Fibroblast of lung (primary cell): ENCODE measurements around the gene ALKBH8.

Experiments used
- EZH2 ChIP-seq: IDR thresholded peaks from 2 replicates; pipeline ENCODE4 v1.5.1; 2012; ENCODE audit warnings: low read length, control low read depth, mild to moderate bottlenecking; ENCODE audit errors: missing control alignments
- TF ChIP-seq, protein P1 (sequence below), 2 donors: IDR thresholded peaks in 1 of 2; conservative IDR thresholded peaks in 1 of 2; 1 replicate in 1 of 2; 2 replicates in 1 of 2; pipeline ENCODE4 v1.5.1; 2011 to 2012; ENCODE audit warnings: low read length in 2 of 2, control low read depth in 1 of 2, inconsistent platforms in 1 of 2, low read depth in 1 of 2, mild to moderate bottlenecking in 1 of 2

DNA sequence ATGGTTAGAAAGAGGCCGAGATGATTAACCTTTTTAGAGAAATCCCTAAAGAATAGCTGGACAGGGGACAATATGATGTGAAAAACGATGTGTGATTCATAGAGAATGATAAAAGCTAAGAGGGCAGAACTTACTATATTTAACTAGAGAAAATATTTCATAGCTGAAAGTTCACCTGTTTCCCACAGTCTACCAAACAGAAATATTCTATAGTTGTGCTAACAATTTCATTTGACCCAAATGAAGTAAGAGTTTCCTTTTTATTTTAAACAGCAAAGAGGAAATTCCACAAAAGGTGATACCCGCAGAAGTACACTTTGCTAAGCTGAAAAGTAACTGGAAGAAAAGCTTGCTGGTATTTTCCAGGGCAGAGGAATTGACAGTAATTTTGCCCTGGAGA lies 26.7 kb downstream of the ALKBH8 start:
- no peak for TF ChIP-seq EZH2
- TF ChIP-seq, protein P1, sequence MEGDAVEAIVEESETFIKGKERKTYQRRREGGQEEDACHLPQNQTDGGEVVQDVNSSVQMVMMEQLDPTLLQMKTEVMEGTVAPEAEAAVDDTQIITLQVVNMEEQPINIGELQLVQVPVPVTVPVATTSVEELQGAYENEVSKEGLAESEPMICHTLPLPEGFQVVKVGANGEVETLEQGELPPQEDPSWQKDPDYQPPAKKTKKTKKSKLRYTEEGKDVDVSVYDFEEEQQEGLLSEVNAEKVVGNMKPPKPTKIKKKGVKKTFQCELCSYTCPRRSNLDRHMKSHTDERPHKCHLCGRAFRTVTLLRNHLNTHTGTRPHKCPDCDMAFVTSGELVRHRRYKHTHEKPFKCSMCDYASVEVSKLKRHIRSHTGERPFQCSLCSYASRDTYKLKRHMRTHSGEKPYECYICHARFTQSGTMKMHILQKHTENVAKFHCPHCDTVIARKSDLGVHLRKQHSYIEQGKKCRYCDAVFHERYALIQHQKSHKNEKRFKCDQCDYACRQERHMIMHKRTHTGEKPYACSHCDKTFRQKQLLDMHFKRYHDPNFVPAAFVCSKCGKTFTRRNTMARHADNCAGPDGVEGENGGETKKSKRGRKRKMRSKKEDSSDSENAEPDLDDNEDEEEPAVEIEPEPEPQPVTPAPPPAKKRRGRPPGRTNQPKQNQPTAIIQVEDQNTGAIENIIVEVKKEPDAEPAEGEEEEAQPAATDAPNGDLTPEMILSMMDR (conservative IDR thresholded peaks at IDR 0.05 in 1 of 2, IDR thresholded peaks at IDR 0.05 in 1 of 2; ENCODE audit: low read depth in 1 of 2, low read length in 2 of 2): no peak
